Fibroblast of skin of back (primary cell): Measurements from ENCODE around the gene ZBTB33. TPM values are rescaled to one million over a fixed set of nuclear protein-coding genes. Genes with fewer than 3 reads are reported as not detected.
A peak's percentile ranks its signal among the peaks of the same experiment; 100 is the strongest.

ENCODE experiments used
- DNase-seq: peaks from one replicate; pipeline ENCODE4 v3.0.0-alpha.2; 2013
- polyA plus RNA-seq, 2 experiments: library from polyadenylated mRNA; unstranded; fragments of 120-200 nt; gene quantifications; one replicate each; pipeline ENCODE4 v1.2.1, GENCODE V29; 2013; ENCODE audit not compliant: insufficient read length in 2 of 2

Gene ZBTB33, protein sequence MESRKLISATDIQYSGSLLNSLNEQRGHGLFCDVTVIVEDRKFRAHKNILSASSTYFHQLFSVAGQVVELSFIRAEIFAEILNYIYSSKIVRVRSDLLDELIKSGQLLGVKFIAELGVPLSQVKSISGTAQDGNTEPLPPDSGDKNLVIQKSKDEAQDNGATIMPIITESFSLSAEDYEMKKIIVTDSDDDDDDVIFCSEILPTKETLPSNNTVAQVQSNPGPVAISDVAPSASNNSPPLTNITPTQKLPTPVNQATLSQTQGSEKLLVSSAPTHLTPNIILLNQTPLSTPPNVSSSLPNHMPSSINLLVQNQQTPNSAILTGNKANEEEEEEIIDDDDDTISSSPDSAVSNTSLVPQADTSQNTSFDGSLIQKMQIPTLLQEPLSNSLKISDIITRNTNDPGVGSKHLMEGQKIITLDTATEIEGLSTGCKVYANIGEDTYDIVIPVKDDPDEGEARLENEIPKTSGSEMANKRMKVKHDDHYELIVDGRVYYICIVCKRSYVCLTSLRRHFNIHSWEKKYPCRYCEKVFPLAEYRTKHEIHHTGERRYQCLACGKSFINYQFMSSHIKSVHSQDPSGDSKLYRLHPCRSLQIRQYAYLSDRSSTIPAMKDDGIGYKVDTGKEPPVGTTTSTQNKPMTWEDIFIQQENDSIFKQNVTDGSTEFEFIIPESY
- 8.7 TPM for polyA plus RNA-seq (2013, experiment 1 of 2; ENCODE audit: insufficient read length)
- polyA plus RNA-seq (2013, experiment 2 of 2; ENCODE audit: insufficient read length) = 8.5 TPM

DNA sequence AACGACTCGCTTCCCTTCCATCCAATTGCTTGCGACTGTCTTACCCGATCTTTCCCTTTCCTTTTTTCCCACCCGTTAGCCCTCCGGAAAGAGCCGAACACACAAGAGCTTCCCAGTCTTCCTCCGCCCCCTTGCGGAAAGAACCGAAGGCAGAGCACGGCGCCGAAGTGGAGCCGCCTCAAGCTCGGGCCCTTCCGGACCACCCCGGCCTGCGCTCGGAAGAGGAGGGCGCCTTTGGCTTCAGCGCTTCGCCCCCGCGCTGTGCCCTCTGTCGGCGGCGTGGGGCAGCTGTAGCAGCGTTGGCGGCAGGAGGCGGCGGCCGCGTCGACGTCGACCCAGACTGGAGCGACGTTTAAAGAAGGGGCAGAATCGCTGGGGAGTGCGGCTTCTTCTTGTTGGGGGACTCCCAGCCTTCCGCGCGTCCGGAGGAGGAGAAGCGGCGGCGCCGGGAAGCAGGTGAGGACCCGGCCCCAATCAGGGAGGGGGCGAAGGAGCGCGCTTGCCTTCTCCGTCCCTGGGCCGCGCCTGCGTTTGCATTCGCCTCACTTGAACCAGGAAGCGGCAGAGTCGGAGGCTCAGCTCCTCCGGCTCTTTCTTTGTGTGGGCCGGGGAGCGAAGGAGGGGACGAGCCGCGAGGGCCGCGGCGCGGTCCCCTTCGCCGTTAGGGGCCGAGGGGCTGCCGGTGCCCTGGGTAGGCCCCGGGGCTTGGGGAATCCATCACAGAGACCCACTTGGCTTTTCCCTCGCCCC is at the start of gene ZBTB33:
TSS of gene ZBTB33 (plus strand) at position 291 of the 750 bp plus-strand sequence. CDS start 2,604 bp downstream, outside the sequence.
- peak; percentile 92 for DNase-seq

- DNase-seq = no peak
These were observed 49.8 kb upstream of the ZBTB33 start for GRCh38 chrX:120200851-120201250.

GRCh38 chrX:120205816-120206753 is 44.5 kb upstream of the ZBTB33 start:
- DNase-seq = no peak

DNA sequence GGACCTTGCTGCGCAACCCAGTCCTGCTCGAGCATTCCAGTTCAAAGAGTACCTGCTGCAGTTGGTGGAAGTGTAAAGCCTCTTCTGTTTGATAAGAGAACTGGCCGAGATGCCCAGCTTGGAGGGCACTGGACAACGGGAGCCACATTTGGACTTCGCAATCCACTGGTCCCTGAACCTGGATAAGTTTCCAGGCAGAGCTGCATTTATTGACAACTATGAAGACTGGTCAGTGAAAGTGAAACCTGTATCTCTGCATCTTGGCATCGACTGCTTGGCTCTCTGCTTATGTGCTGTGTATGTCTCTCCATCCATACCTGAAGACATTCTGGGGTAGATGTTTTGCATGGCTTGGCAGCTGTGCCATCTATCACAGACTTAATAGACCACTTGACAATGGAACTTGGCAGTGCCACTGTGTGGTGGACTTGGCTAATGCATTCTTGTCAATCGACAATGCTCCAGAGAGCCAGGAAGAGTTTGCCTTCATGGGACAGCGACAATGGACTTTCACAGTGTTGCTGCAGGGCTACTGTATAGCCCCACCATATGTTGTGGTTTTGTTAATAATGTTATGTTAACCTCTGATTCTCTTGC is 43.5 kb upstream of the ZBTB33 start:
- no peak for DNase-seq

DNA sequence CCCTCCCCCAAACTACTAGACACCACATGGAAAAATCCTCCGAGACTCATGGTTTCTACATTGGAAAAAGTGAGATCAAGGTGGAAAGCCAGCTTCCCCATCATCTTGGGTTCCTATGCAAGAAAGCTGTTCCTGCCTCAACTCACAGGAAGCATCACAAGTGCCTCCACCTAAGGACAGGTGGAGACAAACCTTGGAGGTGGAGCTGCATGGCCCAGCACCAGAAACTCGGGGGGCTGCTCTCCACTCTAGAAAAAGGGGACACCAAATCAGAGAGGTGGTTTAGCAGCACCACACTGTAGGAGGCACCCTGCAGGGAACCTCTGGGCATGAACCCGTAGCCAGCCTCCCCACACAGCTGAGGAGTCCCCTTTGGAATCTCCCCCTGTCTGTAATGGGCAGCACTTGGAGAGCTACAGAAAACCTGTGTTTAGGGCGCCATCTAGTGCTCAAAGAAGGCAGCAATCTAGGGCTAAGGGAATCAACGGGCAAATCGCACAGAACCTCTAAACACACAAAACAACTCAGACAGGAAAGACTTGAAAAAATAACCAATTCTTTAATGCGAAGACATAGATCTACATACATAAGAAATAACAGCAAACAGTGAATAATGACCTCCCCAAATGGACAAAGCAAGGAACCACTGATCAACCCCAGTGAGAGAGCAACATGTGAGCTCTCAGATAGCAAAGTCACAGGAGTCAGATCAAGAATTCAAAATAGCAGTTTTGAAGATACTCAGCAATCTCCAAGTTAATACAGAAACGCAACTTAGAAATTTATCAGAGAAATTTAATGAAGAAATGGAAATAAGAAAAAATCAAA is 37.0 kb upstream of the ZBTB33 start:
- peak; percentile 44 for DNase-seq

GRCh38 chrX:120223374-120223773 is 27.2 kb upstream of the ZBTB33 start:
- DNase-seq = no peak

GRCh38 chrX:120224388-120224787 is 26.2 kb upstream of the ZBTB33 start:
- DNase-seq = no peak

GRCh38 chrX:120228187-120228908 is 22.3 kb upstream of the ZBTB33 start:
- no peak for DNase-seq

GRCh38 chrX:120235284-120235683 is 15.3 kb upstream of the ZBTB33 start:
- DNase-seq = no peak

GRCh38 chrX:120236687-120237479 is 13.7 kb upstream of the ZBTB33 start:
- DNase-seq = no peak

DNA sequence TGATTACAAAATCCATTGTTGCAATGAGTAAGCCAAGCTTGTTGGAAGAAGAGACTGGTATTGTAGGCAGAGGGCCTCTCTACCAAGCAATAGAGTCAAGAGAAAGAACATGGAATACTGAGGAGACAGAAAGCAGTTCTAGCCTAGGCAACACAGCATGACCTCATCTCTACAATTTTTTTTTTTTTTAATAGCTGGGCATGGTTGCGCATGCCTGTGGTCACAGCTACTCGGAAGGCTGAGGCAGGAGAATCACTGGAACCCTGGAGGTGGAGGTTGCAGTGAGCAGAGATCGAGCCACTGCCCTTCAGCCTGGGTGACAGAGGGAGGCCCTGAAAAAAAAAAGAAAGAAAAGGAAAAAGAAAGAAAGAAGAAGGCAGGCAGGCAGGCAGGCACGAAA is 11.7 kb upstream of the ZBTB33 start:
- no peak for DNase-seq

GRCh38 chrX:120242813-120243212 is 7.8 kb upstream of the ZBTB33 start:
- no peak for DNase-seq

DNA sequence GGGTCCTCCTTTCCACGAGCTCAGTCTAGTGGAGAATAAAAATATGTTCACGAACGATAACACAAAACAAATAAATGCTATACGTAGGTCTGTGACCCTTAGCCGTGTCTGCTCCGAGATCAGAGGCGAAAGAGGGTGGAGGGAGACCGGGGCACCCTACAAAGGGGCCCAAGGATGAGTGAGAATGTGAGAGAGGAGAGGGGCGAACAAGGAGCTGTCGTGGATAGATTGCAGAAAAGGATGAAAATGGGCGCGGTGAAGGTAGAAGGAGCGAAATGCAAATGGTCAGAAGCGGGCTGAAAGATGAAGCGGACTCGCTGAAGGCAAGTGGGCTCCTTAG is 6.2 kb upstream of the ZBTB33 start:
- no peak for DNase-seq

DNA sequence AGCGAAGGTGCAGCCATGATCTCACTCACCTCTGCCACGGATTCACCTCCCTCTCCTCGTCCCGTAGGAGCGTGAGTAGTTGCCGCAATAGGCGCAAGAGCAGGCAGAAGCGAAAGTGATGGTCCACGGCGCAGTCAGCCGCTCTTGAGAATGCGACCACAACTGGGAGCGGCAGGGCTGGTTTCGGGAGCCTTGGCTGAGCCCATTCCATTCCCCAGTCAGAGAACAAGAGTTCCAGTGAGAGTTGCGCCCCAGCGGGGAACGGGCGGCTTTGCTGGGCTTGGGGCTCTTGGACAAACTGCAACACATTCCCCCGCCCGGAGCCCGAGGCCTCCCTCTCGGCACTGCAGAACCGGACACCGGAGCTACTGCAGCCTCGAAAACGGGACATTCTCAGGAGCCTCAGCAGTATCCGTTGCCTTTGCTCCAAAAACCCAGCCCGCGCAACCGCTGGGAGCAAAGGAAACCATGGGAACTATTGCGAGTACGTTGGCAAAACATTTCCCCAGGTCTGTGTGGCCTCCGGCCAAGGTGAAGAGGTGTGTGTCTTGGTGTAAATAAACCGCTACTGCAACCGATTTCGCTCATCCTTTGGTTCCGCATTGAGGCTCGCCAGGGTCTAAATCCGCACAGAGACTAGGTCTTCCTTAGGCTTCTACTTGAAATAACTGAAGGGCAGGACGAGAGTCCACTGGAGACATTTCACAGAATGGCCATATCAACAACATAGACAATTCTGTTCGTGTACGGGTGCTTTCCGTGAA is 5.7 kb upstream of the ZBTB33 start:
- peak; percentile 74 for DNase-seq

GRCh38 chrX:120251471-120252011 is 929 bp downstream of the ZBTB33 start:
- DNase-seq = peak; percentile 9

DNA sequence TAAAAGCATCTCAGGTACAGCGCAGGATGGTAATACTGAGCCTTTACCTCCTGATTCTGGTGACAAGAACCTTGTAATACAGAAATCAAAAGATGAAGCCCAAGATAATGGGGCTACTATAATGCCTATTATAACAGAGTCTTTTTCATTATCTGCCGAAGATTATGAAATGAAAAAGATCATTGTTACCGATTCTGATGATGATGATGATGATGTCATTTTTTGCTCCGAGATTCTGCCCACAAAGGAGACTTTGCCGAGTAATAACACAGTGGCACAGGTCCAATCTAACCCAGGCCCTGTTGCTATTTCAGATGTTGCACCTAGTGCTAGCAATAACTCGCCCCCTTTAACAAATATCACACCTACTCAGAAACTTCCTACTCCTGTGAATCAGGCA is 3.2 kb downstream of the ZBTB33 start:
- no peak for DNase-seq

GRCh38 chrX:120260369-120260768 is 9.8 kb downstream of the ZBTB33 start:
- no peak for DNase-seq
